K562 (cell line): ENCODE data around the gene TNFRSF18. TPM values are rescaled to one million over a fixed set of nuclear protein-coding genes. Genes with fewer than 3 reads are reported as not detected.

Experiments used
- ETV5 ChIP-seq: sonication (generic); formaldehyde crosslinking; IDR thresholded peaks from 2 replicates; pipeline ENCODE4 v1.4.0; 2020; ENCODE audit warnings: low read depth, mild to moderate bottlenecking, missing genetic modification reagents
- KAT8 ChIP-seq: fragments of 450-650 bp; IDR thresholded peaks from 2 replicates; pipeline ENCODE4 v1.6.1; 2016; ENCODE audit warnings: low read depth, mild to moderate bottlenecking
- KLF6 ChIP-seq: fragments of 250-450 bp; sonication (Bioruptor Pico); IDR thresholded peaks from 2 replicates; pipeline ENCODE4 v1.4.0; 2020; ENCODE audit warnings: mild to moderate bottlenecking, moderate library complexity, borderline replicate concordance
- MTA1 ChIP-seq: fragments of 450-650 bp; IDR thresholded peaks from 2 replicates; pipeline ENCODE4 v1.6.1; 2017; ENCODE audit warnings: borderline replicate concordance
- NFXL1 ChIP-seq: fragments of 450-650 bp; formaldehyde crosslinking; IDR thresholded peaks from 2 replicates; pipeline ENCODE4 v1.4.0; 2021; ENCODE audit warnings: mild to moderate bottlenecking
- POLR3G ChIP-seq: IDR thresholded peaks from 2 replicates; pipeline ENCODE4 v1.6.1; 2011; ENCODE audit not compliant: insufficient read length, insufficient replicate concordance; ENCODE audit errors: extremely low read depth
- PURB ChIP-seq: sonication (generic); formaldehyde crosslinking; IDR thresholded peaks from 2 replicates; pipeline ENCODE4 v1.9.0; 2021; ENCODE audit warnings: low read depth, mild to moderate bottlenecking, missing genetic modification reagents
- PYGO2 ChIP-seq: fragments of 450-650 bp; IDR thresholded peaks from 2 replicates; pipeline ENCODE4 v1.6.1; 2016; ENCODE audit warnings: mild to moderate bottlenecking, missing genetic modification characterization, moderate library complexity, missing compliant biosample characterization
- RBFOX2 ChIP-seq: fragments of 200-400 bp; formaldehyde crosslinking; IDR thresholded peaks from 2 replicates; pipeline ENCODE4 v1.6.1; 2017; ENCODE audit warnings: low read depth, mild to moderate bottlenecking, low read length, moderate library complexity
- RUNX1 ChIP-seq: sonication (generic); IDR thresholded peaks from 2 replicates; pipeline ENCODE4 v1.6.1; 2016; ENCODE audit warnings: antibody characterized with exemption, low read depth
- U2AF2 ChIP-seq: fragments of 200-400 bp; formaldehyde crosslinking; optimal IDR thresholded peaks from 2 replicates; pipeline ENCODE3; 2017; ENCODE audit warnings: low read depth, mild to moderate bottlenecking, low read length
- ZBTB7A ChIP-seq: IDR thresholded peaks from 2 replicates; pipeline ENCODE4 v1.6.1; 2011; ENCODE audit warnings: low read depth, mild to moderate bottlenecking, low read length, moderate library complexity, borderline replicate concordance; ENCODE audit not compliant: control insufficient read depth
- ZFP30 ChIP-seq: fragments of 250-450 bp; sonication (Bioruptor Pico); IDR thresholded peaks from 2 replicates; pipeline ENCODE4 v1.8.0; 2022; ENCODE audit warnings: moderate library complexity, mild to moderate bottlenecking, inconsistent platforms, borderline replicate concordance
- ZNF184 ChIP-seq: sonication (generic); formaldehyde crosslinking; IDR thresholded peaks from 2 replicates; pipeline ENCODE4 v1.5.0; 2020; ENCODE audit warnings: missing genetic modification reagents
- ZNF347 ChIP-seq: fragments of 450-650 bp; formaldehyde crosslinking; IDR thresholded peaks from 2 replicates; pipeline ENCODE4 v1.4.0; 2020; ENCODE audit warnings: low read depth, mild to moderate bottlenecking, moderate library complexity
- ZNF444 ChIP-seq: fragments of 250-450 bp; sonication (Bioruptor Pico); IDR thresholded peaks from 2 replicates; pipeline ENCODE4 v1.4.0; 2020; ENCODE audit warnings: mild to moderate bottlenecking, moderate library complexity
- ZNF511 ChIP-seq: sonication (generic); formaldehyde crosslinking; IDR thresholded peaks from 2 replicates; pipeline ENCODE4 v1.8.0; 2022; ENCODE audit warnings: mild to moderate bottlenecking, missing genetic modification reagents
- polyA plus RNA-seq, 8 experiments: library from polyadenylated mRNA; depleted of rRNA in 4 of 8; stranded (reverse) in 5 of 8; unstranded in 3 of 8; fragments of >200 nt; fragmentation: Nextera tagmentation in 2 of 8; fragmentation: Illumina TruSeq in 1 of 8; extraction: Ambion mirVana in 2 of 8; extraction: Trizol in 1 of 8; gene quantifications; 2 replicates each; pipeline versions ENCODE4 v1.2.1 to v1.2.3, GENCODE V29; 2011 to 2014; ENCODE audit warnings: inconsistent platforms in 1 of 8, missing spikeins in 1 of 8
- total RNA-seq, 7 experiments: library from RNA; depleted of rRNA in 6 of 7; stranded (reverse); fragments of >200 nt in 6 of 7; fragmentation: Illumina TruSeq in 2 of 7; extraction: Trizol in 2 of 7; gene quantifications; 2 replicates each; pipeline versions ENCODE4 v1.2.1 to v1.2.3, GENCODE V29; 2011 to 2021; ENCODE audit warnings: low replicate concordance in 1 of 7
- TF ChIP-seq, protein P1 (sequence below): sonication (generic); formaldehyde crosslinking; IDR thresholded peaks from 2 replicates; pipeline ENCODE4 v1.5.0; 2020; ENCODE audit warnings: missing genetic modification reagents
- TF ChIP-seq, protein P2 (sequence below), 2 experiments: IDR thresholded peaks; 2 replicates each; pipeline ENCODE4 v1.6.1; 2012; ENCODE audit warnings: improper control_type of control experiment in 2 of 2, low read depth in 2 of 2, low read length in 2 of 2, borderline replicate concordance in 1 of 2
- TF ChIP-seq, protein P3 (sequence below), 2 experiments: IDR thresholded peaks; 2 replicates each; pipeline ENCODE4 v1.6.1; 2011; ENCODE audit warnings: borderline replicate concordance in 1 of 2, control low read depth in 1 of 2, low read depth in 1 of 2, low read length in 1 of 2, mild to moderate bottlenecking in 1 of 2, mixed read lengths in 1 of 2, moderate library complexity in 1 of 2; ENCODE audit not compliant: insufficient read depth in 1 of 2, insufficient read length in 1 of 2, poor library complexity in 1 of 2, severe bottlenecking in 1 of 2; ENCODE audit errors: extremely low read depth in 1 of 2
- TF ChIP-seq, protein P4 (sequence below): fragments of 450-650 bp; formaldehyde crosslinking; conservative IDR thresholded peaks from 2 replicates; pipeline ENCODE4 v1.4.0; 2022; ENCODE audit warnings: mild to moderate bottlenecking, missing genetic modification characterization

Gene TNFRSF18
- total and polyA plus RNA-seq, 9 of the 15 experiments (the other 6 are each of a cell fraction or from before 2014, with no cell fraction given) = 0.24 to 0.27 TPM; not detected in 7

DNA sequence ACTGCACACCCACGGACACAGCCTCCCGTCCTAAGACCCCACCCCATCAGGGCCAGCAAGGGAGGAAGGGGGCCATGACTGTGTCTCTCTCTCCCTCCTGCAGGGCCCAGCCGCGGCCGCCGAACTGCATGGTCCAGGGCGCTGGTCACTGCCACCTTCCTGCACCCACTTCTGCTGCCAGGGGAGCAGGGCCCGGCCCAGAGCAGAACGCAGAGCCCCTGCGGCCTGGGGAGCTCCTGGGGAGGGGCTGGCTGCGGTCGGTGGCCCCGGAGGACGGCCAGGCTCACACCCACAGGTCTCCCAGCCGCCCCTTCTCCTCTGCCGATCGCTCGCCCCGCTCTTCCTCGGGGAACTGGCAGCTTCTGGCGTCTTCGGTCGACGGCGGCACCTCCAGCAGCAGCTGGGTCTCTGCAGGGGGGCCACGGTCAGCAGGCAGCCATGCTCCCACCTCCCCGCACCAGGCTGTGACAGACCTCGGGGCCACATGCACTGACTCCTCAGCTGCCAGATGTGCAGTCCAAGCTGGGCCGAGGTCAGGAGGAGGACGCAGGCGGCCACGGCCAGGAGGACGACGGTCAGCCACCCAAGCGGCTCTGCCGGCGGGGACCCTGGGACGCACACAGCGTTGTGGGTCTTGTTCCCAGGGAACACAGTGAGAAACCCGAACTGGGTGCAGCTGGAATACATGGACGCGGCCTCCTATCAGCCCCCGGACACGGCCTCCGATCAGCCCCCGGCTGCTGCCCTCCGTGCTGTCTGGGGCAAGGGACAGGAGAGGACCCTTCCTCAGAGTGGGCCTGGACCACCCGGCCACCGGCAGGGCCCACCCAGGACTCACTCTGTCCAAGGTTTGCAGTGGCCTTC is 2.6 kb downstream of the TNFRSF18 start (continued):
- TF ChIP-seq, protein P1, sequence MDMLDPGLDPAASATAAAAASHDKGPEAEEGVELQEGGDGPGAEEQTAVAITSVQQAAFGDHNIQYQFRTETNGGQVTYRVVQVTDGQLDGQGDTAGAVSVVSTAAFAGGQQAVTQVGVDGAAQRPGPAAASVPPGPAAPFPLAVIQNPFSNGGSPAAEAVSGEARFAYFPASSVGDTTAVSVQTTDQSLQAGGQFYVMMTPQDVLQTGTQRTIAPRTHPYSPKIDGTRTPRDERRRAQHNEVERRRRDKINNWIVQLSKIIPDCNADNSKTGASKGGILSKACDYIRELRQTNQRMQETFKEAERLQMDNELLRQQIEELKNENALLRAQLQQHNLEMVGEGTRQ (CRISPR knock-in tag) = no peak
- TF ChIP-seq NFXL1 (no peak), RBFOX2 (no peak), MTA1 (no peak), ZNF347 (CRISPR knock-in tag) (no peak), ZBTB7A (peak; percentile 52; the same call in 1 of the 2 replicates), ETV5 (CRISPR knock-in tag) (no peak), ZNF184 (CRISPR knock-in tag) (no peak), U2AF2 (no peak), ZNF511 (CRISPR knock-in tag) (0 out of 2 replicates have a peak, but pooled peaks have one; percentile 29), KLF6 (no peak), PYGO2 (no peak), RUNX1 (0 out of 2 replicates have a peak, but pooled peaks have one; percentile 29), POLR3G (no peak), ZNF444 (no peak), PURB (CRISPR knock-in tag) (no peak), KAT8 (no peak), ZFP30 (CRISPR knock-in tag) (no peak)
- TF ChIP-seq, protein P2, sequence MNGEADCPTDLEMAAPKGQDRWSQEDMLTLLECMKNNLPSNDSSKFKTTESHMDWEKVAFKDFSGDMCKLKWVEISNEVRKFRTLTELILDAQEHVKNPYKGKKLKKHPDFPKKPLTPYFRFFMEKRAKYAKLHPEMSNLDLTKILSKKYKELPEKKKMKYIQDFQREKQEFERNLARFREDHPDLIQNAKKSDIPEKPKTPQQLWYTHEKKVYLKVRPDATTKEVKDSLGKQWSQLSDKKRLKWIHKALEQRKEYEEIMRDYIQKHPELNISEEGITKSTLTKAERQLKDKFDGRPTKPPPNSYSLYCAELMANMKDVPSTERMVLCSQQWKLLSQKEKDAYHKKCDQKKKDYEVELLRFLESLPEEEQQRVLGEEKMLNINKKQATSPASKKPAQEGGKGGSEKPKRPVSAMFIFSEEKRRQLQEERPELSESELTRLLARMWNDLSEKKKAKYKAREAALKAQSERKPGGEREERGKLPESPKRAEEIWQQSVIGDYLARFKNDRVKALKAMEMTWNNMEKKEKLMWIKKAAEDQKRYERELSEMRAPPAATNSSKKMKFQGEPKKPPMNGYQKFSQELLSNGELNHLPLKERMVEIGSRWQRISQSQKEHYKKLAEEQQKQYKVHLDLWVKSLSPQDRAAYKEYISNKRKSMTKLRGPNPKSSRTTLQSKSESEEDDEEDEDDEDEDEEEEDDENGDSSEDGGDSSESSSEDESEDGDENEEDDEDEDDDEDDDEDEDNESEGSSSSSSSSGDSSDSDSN (IDR thresholded peaks at IDR 0.05; ENCODE audit: borderline replicate concordance in 1 of 2, low read depth in 2 of 2, low read length in 2 of 2) = peak; percentile 83 to 86; a peak in 3 of 4 replicates
- TF ChIP-seq, protein P3, sequence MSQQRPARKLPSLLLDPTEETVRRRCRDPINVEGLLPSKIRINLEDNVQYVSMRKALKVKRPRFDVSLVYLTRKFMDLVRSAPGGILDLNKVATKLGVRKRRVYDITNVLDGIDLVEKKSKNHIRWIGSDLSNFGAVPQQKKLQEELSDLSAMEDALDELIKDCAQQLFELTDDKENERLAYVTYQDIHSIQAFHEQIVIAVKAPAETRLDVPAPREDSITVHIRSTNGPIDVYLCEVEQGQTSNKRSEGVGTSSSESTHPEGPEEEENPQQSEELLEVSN (IDR thresholded peaks at IDR 0.05; ENCODE audit: borderline replicate concordance in 1 of 2, extremely low read depth in 1 of 2, insufficient read depth in 1 of 2, insufficient read length in 1 of 2, low read depth in 1 of 2, low read length in 1 of 2, poor library complexity in 1 of 2, severe bottlenecking in 1 of 2) = peak in 1 of 2 experiments; percentile 47
- TF ChIP-seq, protein P4, sequence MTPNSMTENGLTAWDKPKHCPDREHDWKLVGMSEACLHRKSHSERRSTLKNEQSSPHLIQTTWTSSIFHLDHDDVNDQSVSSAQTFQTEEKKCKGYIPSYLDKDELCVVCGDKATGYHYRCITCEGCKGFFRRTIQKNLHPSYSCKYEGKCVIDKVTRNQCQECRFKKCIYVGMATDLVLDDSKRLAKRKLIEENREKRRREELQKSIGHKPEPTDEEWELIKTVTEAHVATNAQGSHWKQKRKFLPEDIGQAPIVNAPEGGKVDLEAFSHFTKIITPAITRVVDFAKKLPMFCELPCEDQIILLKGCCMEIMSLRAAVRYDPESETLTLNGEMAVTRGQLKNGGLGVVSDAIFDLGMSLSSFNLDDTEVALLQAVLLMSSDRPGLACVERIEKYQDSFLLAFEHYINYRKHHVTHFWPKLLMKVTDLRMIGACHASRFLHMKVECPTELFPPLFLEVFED = no peak
